H9 (cell line): Measurements from ENCODE around the gene DGKD. TPM values are rescaled to one million over a fixed set of nuclear protein-coding genes. Genes with fewer than 3 reads are reported as not detected.
A peak's percentile ranks its signal among the peaks of the same experiment; 100 is the strongest.

Experiments used
- DNase-seq: peaks from one replicate; pipeline ENCODE4 v3.0.0-alpha.2; 2017
- H2AFZ ChIP-seq: one replicate; pipeline ENCODE4 v1.6.1; 2013; ENCODE audit warnings: mild to moderate bottlenecking, low read length, control low read depth, moderate library complexity
- H2AK5ac ChIP-seq: 2 replicates; pipeline ENCODE4 v1.6.1; 2013; ENCODE audit warnings: low read length, control low read depth, mixed read lengths; ENCODE audit not compliant: insufficient read length
- H2BK120ac ChIP-seq: one replicate; pipeline ENCODE4 v1.6.1; 2013; ENCODE audit warnings: low read depth, mild to moderate bottlenecking, low read length, control low read depth, inconsistent platforms; ENCODE audit not compliant: poor library complexity, severe bottlenecking
- H2BK12ac ChIP-seq: 2 replicates; pipeline ENCODE4 v1.6.1; 2013; ENCODE audit warnings: low read length, control low read depth, mixed read lengths, low read depth; ENCODE audit not compliant: insufficient read length
- H2BK15ac ChIP-seq: 2 replicates; pipeline ENCODE4 v1.6.1; 2013; ENCODE audit warnings: low read depth, low read length, control low read depth
- H2BK20ac ChIP-seq: one replicate; pipeline ENCODE4 v1.6.1; 2013; ENCODE audit warnings: low read depth, mild to moderate bottlenecking, low read length, control low read depth, inconsistent platforms; ENCODE audit not compliant: poor library complexity, severe bottlenecking
- H2BK5ac ChIP-seq: 2 replicates; pipeline ENCODE4 v1.6.1; 2013; ENCODE audit warnings: low read length, control low read depth, mixed read lengths; ENCODE audit not compliant: insufficient read length
- H3K14ac ChIP-seq: 2 replicates; pipeline ENCODE4 v1.6.1; 2013; ENCODE audit warnings: low read length, control low read depth; ENCODE audit not compliant: insufficient read depth
- H3K18ac ChIP-seq: 2 replicates; pipeline ENCODE4 v1.6.1; 2013; ENCODE audit warnings: low read depth, mild to moderate bottlenecking, mixed read lengths, low read length, control low read depth; ENCODE audit not compliant: insufficient read length
- H3K23ac ChIP-seq: 2 replicates; pipeline ENCODE4 v1.6.1; 2013; ENCODE audit warnings: low read length, control low read depth, mixed read lengths, low read depth; ENCODE audit not compliant: insufficient read length
- H3K23me2 ChIP-seq: 2 replicates; pipeline ENCODE4 v1.6.1; 2013; ENCODE audit warnings: low read depth, mild to moderate bottlenecking, mixed read lengths, low read length, control low read depth; ENCODE audit not compliant: insufficient read length, poor library complexity, severe bottlenecking
- H3K27ac ChIP-seq: 2 replicates; pipeline ENCODE4 v1.5.1; 2013; ENCODE audit warnings: low read length, control low read depth, mixed read lengths, low read depth; ENCODE audit not compliant: insufficient read length
- H3K27me3 ChIP-seq: 2 replicates; pipeline ENCODE4 v1.6.1; 2013; ENCODE audit warnings: low read length, control low read depth, inconsistent platforms; ENCODE audit not compliant: insufficient read depth
- H3K4ac ChIP-seq: 2 replicates; pipeline ENCODE4 v1.6.1; 2013; ENCODE audit warnings: low read depth, mild to moderate bottlenecking, control low read depth, inconsistent platforms, low read length, moderate library complexity
- H3K4me1 ChIP-seq: 2 replicates; pipeline ENCODE4 v1.6.1; 2013; ENCODE audit warnings: low read length, control low read depth, inconsistent platforms; ENCODE audit not compliant: insufficient read depth
- H3K4me2 ChIP-seq: 2 replicates; pipeline ENCODE4 v1.6.1; 2013; ENCODE audit warnings: low read length, control low read depth, mixed read lengths; ENCODE audit not compliant: insufficient read length, insufficient read depth
- H3K56ac ChIP-seq: 2 replicates; pipeline ENCODE4 v1.6.1; 2013; ENCODE audit warnings: low read depth, mild to moderate bottlenecking, mixed read lengths, low read length, control low read depth; ENCODE audit not compliant: insufficient read length
- H3K79me1 ChIP-seq: 2 replicates; pipeline ENCODE4 v1.6.1; 2013; ENCODE audit warnings: low read depth, mild to moderate bottlenecking, moderate library complexity, low read length, control low read depth, inconsistent platforms; ENCODE audit not compliant: insufficient read depth, poor library complexity, severe bottlenecking
- H3K79me2 ChIP-seq: 2 replicates; pipeline ENCODE4 v1.6.1; 2013; ENCODE audit warnings: low read length, control low read depth, inconsistent platforms; ENCODE audit not compliant: insufficient read depth
- H3K9ac ChIP-seq: 2 replicates; pipeline ENCODE4 v1.6.1; 2013; ENCODE audit warnings: low read length, control low read depth, mixed read lengths; ENCODE audit not compliant: insufficient read length; ENCODE audit errors: extremely low read depth
- H3K9me3 ChIP-seq: one replicate; pipeline ENCODE4 v1.6.1; 2013; ENCODE audit warnings: low read depth, low read length, inconsistent platforms; ENCODE audit not compliant: control insufficient read depth
- H3T11ph ChIP-seq: one replicate; pipeline ENCODE4 v1.6.1; 2013; ENCODE audit warnings: mild to moderate bottlenecking, low read length, control low read depth, inconsistent platforms
- H4K20me1 ChIP-seq: one replicate; pipeline ENCODE4 v1.6.1; 2013; ENCODE audit not compliant: control insufficient read depth, insufficient read length, insufficient read depth
- H4K5ac ChIP-seq: 2 replicates; pipeline ENCODE4 v1.6.1; 2013; ENCODE audit warnings: low read depth, mild to moderate bottlenecking, mixed read lengths, low read length, control low read depth; ENCODE audit not compliant: insufficient read length
- H4K8ac ChIP-seq: replicated peaks from 2 replicates; pipeline ENCODE4 v1.6.1; 2013; ENCODE audit warnings: low read length, control low read depth, mixed read lengths, low read depth; ENCODE audit not compliant: insufficient read length
- H4K91ac ChIP-seq: 2 replicates; pipeline ENCODE4 v1.6.1; 2013; ENCODE audit warnings: low read depth, mild to moderate bottlenecking, moderate library complexity, mixed read lengths, low read length, control low read depth; ENCODE audit not compliant: insufficient read length
- H3K27ac Mint-ChIP-seq, 3 experiments: 2 replicates in 2 of 3; 3 replicates in 1 of 3; pipeline ENCODE4 v1.8.0; 2020 to 2021; ENCODE audit warnings: mixed read lengths in 3 of 3, mild to moderate bottlenecking in 1 of 3, moderate library complexity in 1 of 3
- H3K27me3 Mint-ChIP-seq: 2 replicates; pipeline ENCODE4 v1.8.0; 2021; ENCODE audit warnings: low read depth, mild to moderate bottlenecking, moderate library complexity, mixed read lengths
- H3K36me3 Mint-ChIP-seq, 3 experiments: 2 replicates in 2 of 3; 3 replicates in 1 of 3; pipeline ENCODE4 v1.8.0; 2020 to 2021; ENCODE audit warnings: low read depth in 3 of 3, mixed read lengths in 3 of 3; ENCODE audit not compliant: insufficient read depth in 1 of 3
- H3K4me1 Mint-ChIP-seq, 2 experiments: 2 replicates each; pipeline ENCODE4 v1.8.0; 2020; ENCODE audit warnings: mixed read lengths in 2 of 2
- H3K4me3 Mint-ChIP-seq, 2 experiments: 2 replicates in 1 of 2; 3 replicates in 1 of 2; pipeline ENCODE4 v1.8.0; 2020 to 2021; ENCODE audit warnings: mild to moderate bottlenecking in 2 of 2, mixed read lengths in 2 of 2, moderate library complexity in 1 of 2
- H3K9me3 Mint-ChIP-seq, 2 experiments: 2 replicates in 1 of 2; 3 replicates in 1 of 2; pipeline ENCODE4 v1.8.0; 2020; ENCODE audit warnings: mild to moderate bottlenecking in 2 of 2, mixed read lengths in 2 of 2, moderate library complexity in 1 of 2
- CTCF ChIP-seq: fragments of 200-600 bp; sonication (generic); conservative IDR thresholded peaks from 3 replicates; pipeline ENCODE4 v1.8.0; 2021; ENCODE audit warnings: antibody characterized with exemption, mild to moderate bottlenecking
- whole genome bisulfite sequencing: extraction: QIAGEN DNeasy Blood & Tissue Kit; methylation state at CpG from one replicate; pipeline ENCODE4 v1.1.7; 2013; ENCODE audit warnings: missing lambda C conversion rate, low lambda C conversion rate, mixed read lengths; ENCODE audit not compliant: insufficient read length; ENCODE audit errors: extremely low coverage; 5-methylcytosine and 5-hydroxymethylcytosine counted together
- total RNA-seq: library from RNA; stranded (reverse); gene quantifications from 2 replicates; pipeline ENCODE4 v1.2.1, GENCODE V29; 2021

The DGKD gene
- total RNA-seq, 1 experiment from 2014 or later, result 20.7 TPM

DNA sequence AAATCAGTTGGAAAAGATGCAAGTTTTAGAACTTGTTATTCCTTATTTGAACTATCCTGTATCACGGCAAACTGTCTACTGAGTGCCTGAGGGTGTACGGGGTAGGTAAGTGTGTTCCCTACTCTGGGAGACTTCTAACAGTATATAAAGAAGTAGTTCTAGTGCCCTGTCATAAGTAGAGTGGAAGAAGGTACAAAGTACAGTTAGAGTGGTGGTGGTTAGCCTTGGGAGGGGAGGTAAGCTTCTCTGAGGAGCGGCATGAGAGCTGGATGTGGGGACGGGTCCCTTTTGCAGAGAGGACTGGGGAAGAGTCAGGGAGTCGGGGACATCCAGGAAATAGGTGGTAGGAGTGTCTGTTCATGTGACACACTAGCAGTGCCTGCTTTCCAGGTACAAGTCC lies 48.5 kb downstream of the DGKD start:
- no CpG with 5 or more reads among the region's 5 CpGs for WGBS
- no peaks in the 10 kb centered on the region for H3K27me3 ChIP-seq
- no peak overlapping the region for H4K91ac ChIP-seq
- H3K27ac Mint-ChIP-seq, result peak overlapping the region; percentile 54 to 76 (median 59); a peak in 5 of 7 replicates
- no peak overlapping the region for H2BK20ac ChIP-seq
- no peak for DNase-seq
- H3K18ac ChIP-seq, result no peak overlapping the region
- peaks cover 0 to 8% (median 7%) of the 10 kb centered on the region in 3 experiments; a peak in 5 of 7 replicates for H3K36me3 Mint-ChIP-seq
- TF ChIP-seq CTCF, result no peak
- H3K4me1 ChIP-seq, result no peaks in the 10 kb centered on the region; the same call in 1 of the 2 replicates
- H4K20me1 ChIP-seq, result no peaks in the 10 kb centered on the region
- no peak overlapping the region for H3T11ph ChIP-seq
- peaks cover 17 to 18% of the 10 kb centered on the region in 2 experiments for H3K4me1 Mint-ChIP-seq
- H4K5ac ChIP-seq, result no peak overlapping the region
- H3K79me1 ChIP-seq, result no peaks in the 10 kb centered on the region
- no peak overlapping the region for H3K4ac ChIP-seq
- H3K4me2 ChIP-seq, result no peak overlapping the region
- H2AK5ac ChIP-seq, result no peak overlapping the region
- H3K56ac ChIP-seq, result no peak overlapping the region
- no peak overlapping the region for H2BK12ac ChIP-seq
- H3K9ac ChIP-seq, result no peak overlapping the region
- no peak overlapping the region for H2AFZ ChIP-seq
- H3K27ac ChIP-seq, result no peak overlapping the region
- H3K9me3 Mint-ChIP-seq, result no peaks in the 10 kb centered on the region; a peak in 1 of 5 replicates
- H3K23ac ChIP-seq, result no peak overlapping the region
- no peaks in the 10 kb centered on the region for H3K27me3 Mint-ChIP-seq
- no peaks in the 10 kb centered on the region for H3K9me3 ChIP-seq
- no peak overlapping the region for H2BK120ac ChIP-seq
- no peaks in the 10 kb centered on the region for H3K79me2 ChIP-seq
- H4K8ac ChIP-seq, result no peak overlapping the region
- no peak overlapping the region for H3K4me3 Mint-ChIP-seq
- no peaks in the 10 kb centered on the region for H3K23me2 ChIP-seq
- no peak overlapping the region for H2BK5ac ChIP-seq
- no peak overlapping the region for H2BK15ac ChIP-seq
- H3K14ac ChIP-seq, result no peak overlapping the region
